Activated CD4-positive, CD25-positive, alpha-beta regulatory T cell (primary cell): ENCODE results near the gene R3HCC1L.

ENCODE experiments used
- DNase-seq, 4 experiments: peaks; one replicate each; lab custom pipeline; 2025; lab: John Stamatoyannopoulos, UW

The R3HCC1L gene

DNA sequence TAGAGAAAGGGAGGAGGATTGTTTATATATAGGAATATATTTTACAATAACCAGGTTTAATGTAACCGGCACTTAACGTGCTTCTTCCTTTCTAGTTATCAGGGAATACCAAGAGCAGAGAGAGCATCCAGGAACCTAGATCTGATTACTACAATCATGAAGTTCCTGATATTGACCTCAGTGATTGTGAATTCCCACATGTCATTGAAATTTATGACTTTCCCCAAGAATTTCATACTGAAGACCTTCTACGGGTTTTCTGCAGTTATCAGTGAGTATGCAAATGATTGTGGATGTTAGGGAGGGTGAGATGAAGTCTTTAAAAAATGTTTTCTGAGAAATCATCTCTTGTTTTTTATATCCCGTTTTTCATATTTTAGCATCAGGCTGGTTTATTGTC is 97.0 kb downstream of the R3HCC1L start:
- DNase-seq, result no peak

DNA sequence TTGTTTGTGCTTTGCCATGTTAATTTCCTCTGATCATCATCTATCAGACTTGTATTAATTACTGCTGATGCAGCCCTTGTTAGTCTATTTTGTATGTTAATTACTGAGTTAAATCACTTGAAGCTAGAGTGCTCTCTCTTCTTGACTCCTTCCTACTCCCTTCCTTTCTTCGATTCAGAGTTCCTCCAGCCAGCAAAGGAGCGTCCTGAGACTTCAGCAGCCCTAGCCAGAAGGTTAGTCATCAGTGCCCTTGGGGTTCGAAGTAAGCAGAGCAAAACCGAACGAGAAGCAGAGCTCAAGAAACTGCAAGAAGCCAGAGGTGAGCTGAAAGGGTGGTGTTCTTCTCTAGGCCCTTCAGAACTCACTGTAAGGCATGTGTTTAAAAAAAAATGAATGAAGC is 101.4 kb downstream of the R3HCC1L start:
- no peak for DNase-seq

DNA sequence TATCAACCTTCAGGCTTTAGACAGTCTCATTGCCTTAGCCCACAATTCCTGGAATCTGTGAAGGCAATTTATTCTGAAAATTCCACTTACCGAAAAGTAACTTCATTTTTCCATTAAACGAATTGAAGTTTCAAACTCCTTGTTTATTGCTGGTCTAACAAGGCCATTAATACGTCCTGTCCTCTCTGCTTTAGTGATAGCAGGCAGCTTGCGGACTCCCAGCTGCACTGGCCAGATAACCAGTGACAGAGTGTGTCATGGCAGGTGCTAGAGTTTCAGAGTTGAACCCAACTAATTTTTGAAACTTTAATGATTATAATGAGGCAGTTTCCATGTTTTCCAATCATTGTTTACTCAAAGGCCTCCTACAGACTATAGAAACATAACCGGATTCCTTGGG is 102.4 kb downstream of the R3HCC1L start:
- no peak for DNase-seq

DNA sequence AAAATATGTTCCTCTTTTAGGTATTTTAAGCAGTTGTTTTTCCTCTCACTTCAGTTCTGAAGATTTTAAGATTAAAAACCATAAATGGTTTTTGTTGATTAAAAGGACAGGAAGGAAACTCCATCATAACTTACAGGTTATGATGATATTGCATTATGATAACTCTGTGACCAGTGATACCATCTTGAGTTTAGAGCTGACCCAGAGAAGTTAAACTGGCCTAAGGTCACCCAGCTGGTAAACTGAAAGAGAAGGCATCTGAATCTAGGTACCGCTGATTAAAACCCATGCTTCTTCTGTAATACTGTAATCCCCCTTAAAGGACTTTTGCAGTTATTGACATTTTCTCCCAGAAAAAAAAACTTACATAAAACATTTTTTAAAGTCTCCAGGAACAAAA is 103.9 kb downstream of the R3HCC1L start:
- no peak for DNase-seq

DNA sequence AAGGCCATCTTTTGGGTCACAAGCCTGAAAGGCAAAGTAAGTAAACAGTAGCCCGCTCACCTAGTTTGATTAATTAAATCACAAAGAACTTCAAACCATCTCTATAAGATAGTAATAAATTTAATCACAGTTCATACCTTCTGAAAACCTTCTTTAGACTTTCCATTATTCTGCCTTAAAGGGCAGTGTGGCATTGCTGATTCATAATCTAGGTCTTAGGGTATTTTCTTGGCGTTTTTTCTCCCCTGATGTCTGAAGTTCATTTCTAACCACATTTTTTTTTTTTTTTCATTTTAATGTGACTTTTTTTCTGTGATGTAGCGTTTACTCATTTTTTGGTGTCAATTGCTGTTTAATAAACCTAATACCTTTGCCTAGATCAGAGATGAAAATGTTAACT is 106.1 kb downstream of the R3HCC1L start:
- no peak for DNase-seq

DNA sequence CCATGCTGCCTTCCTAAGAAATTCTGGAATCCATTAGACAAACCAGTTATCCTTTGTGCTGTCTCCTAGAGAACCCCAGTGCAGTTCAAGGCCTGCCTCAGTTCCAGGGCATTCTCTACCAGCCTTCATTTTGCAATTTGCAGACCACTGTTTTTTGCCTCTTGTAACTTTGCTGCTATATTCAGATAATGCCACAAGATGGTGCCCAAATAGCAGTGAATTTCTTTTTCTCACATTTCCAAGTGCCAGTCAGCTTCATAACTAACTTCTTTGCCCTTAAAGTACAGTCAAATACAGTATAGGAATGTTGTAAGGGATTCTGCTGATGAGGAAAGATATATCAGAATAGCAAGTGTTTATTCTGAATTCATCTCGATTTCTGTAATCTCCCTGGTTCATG is 108.4 kb downstream of the R3HCC1L start:
- no peak for DNase-seq

DNA sequence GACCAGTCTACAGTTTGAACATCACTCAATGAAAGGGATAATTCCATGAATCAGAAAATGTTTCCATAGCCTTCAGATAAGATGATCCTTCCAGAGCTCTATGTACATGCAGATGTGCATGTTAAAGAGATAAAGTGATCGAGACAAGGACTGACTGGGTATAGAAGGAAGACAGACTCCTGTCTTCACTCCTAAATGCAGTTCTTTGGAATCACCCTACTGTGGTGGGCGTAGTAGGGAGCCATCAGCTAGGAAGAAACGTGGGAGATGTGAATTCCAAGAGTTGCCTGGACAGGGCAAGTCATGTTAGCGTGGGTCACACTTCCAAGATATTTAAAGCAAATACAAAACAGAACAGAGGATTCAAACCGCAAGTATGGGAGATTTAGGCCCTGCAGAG is 109.7 kb downstream of the R3HCC1L start:
- no peak for DNase-seq

DNA sequence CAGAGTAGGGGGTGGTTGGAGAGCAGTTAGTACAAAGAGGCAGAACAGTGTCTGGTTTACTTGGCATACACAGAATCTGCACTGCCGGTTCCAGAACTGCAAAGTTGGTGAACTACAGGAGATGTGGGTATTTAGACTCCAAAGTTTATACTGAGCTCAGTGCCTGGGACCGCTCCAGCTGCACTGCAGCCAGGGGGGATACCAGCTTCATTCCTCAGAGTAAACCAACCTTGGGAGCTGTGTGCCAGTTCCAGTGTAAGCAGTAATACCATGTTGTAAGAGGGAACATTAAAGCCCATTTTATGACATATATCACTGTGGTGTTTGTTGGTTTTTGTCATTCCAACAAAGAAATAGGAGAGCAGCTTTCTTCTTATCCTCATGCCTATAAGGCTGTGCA is 110.1 kb downstream of the R3HCC1L start:
- DNase-seq, result no peak

DNA sequence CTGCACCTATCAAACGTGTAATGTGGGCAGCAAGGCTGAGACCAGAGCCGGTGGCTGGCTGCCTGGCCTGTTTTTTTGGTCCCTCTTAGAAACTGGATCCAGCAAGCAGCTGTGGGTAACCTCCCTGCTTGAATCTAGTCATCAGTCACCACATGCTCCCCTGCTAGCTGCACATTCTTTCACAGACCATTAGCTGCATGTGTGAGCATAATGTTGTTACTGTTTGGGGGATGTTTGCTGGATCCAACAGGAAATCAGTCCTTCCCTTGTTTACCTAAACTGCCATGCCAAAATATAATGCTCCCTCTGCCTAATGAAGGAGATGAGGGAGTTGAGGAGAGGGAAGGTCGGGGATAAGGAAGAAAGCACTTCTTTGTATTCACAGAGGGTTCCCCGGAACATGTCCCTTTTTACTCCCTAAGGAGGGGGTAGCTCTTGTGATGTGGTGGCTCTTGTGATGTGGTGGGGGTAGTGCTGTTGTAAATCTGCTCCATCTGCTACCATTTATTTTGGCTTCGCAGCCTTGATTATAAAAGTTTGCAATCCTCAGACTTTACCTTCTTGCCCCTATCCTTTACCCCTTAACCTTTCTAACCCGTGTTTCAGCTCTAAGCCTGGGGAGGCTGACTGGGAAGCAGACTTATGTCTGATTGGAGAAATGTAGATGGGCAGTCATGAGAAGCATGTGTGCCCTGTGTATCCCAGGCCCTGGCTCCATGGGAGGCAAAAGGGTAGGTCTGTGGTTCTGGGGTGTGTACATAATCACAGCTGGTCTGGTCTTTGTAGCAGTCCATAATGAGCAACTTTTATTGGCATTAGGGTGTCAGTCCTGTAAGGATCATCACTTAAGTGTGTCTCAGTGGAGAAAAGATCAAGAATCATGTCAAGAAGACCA is 112.7 kb downstream of the R3HCC1L start:
- no peak for DNase-seq

DNA sequence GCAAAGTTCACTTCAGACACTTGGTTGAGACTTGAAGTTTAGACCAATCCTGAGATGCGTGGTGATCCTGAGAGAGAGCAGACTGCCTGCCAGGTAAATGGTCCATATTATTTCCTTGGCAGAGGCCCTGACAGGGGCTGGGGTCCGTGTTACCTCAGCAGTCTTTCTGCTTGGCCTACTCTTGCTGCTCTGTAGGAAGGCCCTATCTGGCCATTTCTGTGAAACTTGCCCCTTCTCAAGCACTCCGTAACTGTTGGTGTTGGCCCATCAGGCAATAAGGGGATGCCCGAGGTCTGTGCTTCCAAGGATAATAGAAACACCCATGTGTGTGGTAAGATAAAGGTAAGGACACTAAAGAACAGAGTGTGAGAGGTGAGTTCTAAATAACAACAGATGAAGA is 113.6 kb downstream of the R3HCC1L start:
- DNase-seq, result no peak

DNA sequence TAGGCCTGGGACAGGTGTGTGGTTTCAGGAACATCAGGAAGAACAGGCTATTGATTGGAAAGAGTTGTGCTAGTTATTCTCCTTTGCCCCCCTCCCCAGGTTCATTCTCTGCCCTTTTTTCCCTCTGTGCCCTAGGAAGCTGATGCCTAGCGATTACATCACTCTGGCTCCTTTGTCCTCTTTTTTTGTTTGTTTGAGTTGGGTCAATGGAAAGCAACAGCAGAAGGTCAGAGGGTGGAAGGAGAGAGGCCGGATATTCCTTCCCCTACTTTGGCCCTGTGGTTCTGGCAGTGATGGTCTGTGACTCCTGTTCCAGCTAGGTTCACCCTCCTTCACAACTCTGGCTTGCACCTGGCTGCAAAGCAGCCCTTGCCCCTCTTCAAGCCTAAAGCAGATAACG is 114.7 kb downstream of the R3HCC1L start:
- DNase-seq, result no peak

DNA sequence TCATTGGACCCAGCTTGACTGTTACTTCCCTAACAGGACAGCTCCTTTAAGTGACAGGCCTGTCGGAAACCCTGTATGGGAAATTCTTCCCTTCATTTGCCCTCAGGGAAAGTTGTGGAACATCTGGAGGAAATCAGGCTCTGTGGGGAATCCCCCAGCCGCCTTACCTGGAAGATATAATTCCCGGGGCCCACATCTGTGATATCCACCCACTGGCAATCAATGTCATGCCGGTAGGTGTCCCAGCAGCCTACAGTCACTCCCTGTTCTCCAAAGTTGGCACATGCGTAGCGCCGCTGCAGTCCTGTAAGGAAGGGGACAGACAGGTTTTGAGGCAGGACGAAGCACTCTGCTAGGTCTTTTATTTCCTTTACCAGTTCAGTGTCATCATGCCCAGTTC is 116.9 kb downstream of the R3HCC1L start:
- DNase-seq, result no peak

DNA sequence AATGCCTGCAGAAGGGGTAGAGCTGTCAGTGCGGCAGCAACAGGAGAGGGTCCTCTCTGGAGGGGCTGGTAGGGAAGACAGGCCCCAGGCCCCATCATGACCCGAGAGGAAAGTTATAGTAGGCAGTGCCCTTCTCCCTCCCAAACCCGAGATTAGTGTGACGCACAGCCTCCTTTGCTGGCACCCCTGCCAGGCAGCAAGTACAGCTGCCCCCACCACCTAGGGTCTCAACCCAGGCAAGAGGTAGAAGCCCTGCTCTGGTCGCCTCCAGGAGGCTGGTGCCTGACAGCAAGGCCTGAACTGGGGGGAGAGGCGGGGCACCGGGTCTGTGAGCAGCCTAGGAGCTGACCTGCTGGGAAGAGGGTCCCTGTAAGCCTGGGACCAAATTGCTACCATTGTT is 118.0 kb downstream of the R3HCC1L start:
- no peak for DNase-seq

DNA sequence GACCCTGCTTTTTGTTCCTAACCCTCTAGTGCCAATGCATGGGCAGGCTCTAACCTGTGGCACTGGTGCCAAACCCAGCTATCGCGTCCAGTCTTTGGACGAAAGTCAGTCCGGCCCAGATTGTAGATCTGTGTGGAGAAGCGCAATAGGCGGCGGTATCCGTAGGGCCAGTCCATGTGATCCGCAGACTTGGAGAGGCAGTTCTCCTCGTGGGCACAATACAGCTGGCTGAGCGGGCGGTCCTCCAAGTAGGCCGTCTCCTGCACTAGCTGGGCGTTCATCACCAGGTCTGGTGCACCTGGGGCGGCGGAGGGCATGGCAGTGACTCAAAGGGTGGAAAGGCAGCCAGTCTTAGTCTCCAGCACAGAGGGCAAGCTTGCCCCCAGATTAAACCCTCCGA is 119.0 kb downstream of the R3HCC1L start:
- no peak for DNase-seq

DNA sequence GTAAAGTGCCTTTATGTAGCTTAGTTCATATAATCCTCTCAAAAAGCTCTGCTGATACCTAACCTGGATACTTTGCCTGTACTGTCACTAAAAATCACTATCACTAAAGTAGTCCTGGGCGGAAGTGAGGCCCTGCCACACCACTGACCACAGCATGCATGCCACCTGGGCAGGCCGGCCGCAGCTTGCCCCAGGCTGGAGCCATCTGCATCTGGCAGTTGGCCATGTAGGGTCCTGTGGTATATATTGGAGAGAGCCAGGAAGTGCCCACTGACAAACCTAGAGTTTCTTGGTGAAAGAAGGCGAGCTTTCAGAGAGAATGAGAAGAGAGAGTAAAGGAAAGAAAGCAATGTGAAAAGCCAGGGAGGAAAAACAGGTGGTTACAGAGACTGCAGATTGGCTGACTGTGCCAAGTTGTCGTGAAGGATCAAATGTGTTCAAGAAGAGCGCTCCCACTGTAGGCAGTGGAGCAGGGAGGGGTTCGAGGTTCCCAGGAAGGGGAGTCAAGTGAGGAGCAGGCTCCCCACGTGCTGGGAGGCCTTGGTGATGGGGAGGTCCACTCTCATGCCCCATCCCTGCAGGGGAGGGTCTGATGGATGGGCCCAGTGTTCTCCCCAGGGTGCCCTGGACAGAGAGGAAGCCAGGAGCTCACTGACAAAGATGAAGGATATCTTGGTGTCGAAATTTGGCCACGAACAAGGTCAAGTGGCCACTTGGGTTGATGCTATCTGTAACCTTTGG is 119.9 kb downstream of the R3HCC1L start:
- no peak for DNase-seq

DNA sequence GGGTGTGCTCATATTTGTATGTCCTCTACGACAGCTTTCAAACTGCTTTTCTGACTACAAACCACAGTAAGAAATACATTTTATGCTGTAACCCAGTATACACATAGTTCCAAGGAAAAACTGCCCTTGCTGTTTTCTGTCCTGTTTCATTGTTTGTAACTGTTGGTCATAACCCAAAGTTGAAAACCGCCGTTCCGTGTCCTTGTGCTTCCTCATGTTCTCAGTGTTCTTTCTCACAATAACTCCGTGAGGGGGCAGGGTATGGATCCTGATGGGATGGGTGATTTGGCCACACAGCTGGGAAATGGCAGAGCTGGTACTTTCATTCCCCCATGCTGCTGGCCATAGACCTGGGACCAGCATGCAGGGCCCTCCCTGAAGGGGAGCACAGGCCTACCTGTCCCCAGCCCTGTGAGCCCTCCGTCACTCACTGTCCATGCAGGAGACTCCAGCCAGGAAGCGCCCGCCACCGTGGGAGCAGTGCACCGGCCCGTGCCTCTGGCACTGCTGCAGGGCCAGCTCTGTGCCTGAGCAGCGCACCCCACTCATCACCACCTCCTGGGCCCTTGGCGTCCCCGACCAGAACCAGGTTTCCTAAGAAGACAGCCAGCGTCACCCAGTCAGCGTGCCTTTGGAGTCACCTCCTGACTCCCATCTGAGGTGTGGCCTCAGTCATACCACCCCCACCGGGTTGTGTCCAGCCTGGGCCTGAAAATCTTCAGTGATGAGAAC is 120.9 kb downstream of the R3HCC1L start:
- no peak for DNase-seq

DNA sequence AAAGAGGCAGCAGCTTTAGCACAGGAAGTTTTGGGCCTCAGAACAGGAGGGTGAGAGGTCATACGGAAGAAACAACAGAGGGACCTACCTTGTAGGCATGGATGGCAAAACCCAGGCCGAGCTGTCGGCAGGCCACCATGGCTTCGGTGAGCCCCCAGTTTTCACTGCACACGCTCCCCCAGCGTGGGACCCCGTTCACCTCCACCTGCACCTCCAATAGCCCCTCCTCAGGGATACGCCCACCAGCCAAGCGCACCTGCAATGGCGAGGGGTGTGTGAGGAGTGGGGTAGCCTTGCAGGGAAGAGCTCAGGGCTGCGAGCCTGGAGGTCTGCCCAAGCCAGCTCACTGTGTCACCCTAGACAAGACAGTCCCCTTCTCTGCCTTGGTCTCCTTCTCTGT is 122.2 kb downstream of the R3HCC1L start:
- DNase-seq, result no peak

DNA sequence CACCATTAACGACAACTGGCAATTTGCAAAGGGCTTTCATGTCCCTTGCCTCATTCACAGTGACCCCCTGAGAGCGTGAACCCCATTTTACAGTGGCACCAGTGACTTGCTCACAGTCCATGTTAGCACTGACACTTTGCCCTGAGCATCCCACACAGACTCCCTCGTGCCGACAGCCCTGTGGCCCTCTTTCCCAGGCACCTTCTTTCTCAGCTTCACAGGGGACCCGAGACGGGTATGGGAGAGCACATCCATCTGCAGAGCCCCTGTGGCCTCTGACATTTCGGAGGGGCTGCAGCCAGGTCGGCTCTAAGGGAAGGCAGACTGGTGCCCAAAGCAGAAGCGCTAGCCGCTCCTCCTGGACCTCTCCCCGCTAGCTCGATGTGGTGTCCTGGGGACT is 122.7 kb downstream of the R3HCC1L start:
- no peak for DNase-seq

DNA sequence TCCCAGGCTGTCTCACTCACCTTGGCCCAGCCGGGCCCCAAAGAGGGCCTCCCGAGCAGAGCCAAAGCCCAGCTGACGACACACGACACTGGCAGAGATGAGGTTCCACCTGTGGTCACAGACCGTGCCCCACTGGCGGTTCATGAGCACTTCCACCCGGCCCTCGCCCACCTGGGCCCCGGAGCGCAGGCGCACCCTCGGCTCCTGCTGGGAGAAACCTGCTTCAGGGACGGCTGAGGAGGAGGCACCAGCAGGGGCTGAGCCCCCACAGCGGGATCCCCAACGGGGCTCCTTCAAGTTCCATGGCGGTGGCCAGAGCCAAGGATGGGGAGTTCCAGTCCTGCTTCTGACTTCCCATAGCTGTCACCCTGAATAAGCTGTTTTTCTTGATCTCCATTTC is 123.5 kb downstream of the R3HCC1L start:
- no peak for DNase-seq

DNA sequence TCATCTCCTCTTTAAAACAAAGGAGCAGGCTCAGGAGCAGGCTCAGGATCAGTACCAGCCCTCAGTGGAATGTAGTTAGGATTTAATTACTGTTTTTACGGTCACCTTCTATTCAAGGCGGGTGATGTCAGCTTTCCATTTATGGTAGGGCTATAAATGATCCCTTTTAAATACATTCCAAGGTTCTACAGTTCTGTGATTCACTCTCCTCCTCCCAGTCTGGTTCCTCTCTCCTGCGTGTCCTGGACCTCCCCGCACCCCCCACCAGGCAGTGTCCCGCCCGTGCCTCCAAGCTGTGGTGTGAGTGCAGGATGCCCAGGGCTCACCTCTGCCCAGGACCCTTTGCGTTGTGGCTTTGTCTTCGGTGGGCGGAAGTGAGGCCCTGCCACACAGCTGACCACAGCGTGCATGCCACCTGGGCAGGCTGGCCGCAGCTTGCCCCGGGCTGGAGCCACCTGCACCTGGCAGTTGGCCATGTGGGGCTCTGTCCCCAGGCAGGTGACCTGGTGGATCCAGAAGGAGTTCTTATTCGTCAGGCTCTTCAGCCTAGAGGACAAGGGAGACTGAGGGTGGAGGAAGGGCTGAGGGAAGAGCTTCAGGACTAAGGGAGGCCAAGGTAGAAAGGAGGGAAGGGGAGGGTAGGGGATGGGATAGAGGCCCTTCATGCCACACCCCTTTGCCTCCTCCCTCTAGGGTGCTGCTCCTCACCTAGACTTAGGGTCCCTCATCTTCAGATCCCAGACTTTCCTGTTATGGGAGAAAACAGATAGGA is 124.4 kb downstream of the R3HCC1L start:
- no peak for DNase-seq

DNA sequence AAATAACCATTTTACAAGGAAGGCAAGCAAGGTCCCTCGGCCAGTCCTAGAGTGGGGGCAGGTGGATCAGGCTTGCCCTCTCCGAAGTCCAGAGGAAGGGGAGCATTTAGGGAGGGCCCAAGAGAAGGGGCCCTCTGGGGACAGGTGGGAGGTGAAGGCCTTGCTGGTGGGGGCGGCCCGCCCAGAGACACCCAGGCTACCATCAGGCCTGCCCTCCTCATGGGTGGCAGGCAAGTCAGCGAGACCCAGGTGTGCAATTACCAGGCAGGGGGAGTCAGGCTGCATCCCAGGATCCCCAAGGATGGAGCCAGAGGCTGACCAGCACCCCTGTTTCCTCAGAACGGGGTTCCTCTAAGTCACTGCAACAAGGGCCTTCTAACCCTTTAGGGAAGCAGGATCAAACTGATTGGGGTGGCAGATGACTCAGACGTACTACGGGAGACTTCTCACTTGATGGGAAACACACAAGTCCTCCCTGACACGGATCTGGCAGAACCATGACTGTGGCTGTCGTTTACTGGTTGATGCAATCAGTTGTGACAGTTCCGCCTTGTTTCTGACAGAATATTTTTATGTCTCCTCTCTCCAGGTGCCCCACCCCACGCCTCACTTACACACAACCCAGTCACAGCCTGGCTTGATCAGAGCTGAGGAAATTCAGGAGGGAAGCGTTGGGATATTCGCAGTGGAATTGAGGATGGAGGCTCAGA is 125.3 kb downstream of the R3HCC1L start:
- DNase-seq, result no peak
